Measurements from ENCODE around the gene RPS6KA2.

- TF ChIP-seq CTCF (IDR thresholded peaks at IDR 0.05) (no peak), TCF7L2 (IDR thresholded peaks at IDR 0.05; ENCODE audit: low read depth, low read length) (no peak), POLR2AphosphoS5 (IDR thresholded peaks at IDR 0.05; ENCODE audit: low read depth, low read length) (no peak)
Observed at GRCh38 chr6:166633732-166634535, 6.9 kb upstream of the RPS6KA2 start.

Data from Panc1 (cell line).